CD14-positive monocyte (primary cell): ENCODE data around the gene PLOD1. TPM values are rescaled to one million over a fixed set of nuclear protein-coding genes. Genes with fewer than 3 reads are reported as not detected.
A peak's percentile ranks its signal among the peaks of the same experiment; 100 is the strongest.

Experiments used
- DNase-seq, 3 donors: peaks; one replicate each; pipeline ENCODE4 v3.0.0-alpha.2; 2011 to 2022
- H2AFZ ChIP-seq: 2 replicates; pipeline ENCODE4 v1.6.0; 2012; ENCODE audit warnings: mild to moderate bottlenecking, low read depth, low read length, inconsistent platforms; ENCODE audit not compliant: insufficient read depth, poor library complexity, severe bottlenecking
- H3K27ac ChIP-seq, 2 donors: 1 replicate in 1 of 2; 2 replicates in 1 of 2; pipeline ENCODE4 v1.5.1; 2012 to 2013; ENCODE audit warnings: low read length in 2 of 2, control low read depth in 1 of 2, inconsistent platforms in 1 of 2, low read depth in 1 of 2, mild to moderate bottlenecking in 1 of 2
- H3K27me3 ChIP-seq, 2 donors: one replicate each; pipeline versions ENCODE4 v1.6.0 to v1.6.1; 2011 to 2013; ENCODE audit warnings: low read length in 2 of 2; ENCODE audit not compliant: control insufficient read depth in 2 of 2, insufficient read depth in 2 of 2
- H3K36me3 ChIP-seq, 2 donors: replicated peaks in 1 of 2; 1 replicate in 1 of 2; 2 replicates in 1 of 2; pipeline versions ENCODE4 v1.5.1 to v1.6.1; 2012 to 2013; ENCODE audit warnings: low read length in 2 of 2, control low read depth in 1 of 2, inconsistent platforms in 1 of 2, mild to moderate bottlenecking in 1 of 2; ENCODE audit not compliant: insufficient read depth in 2 of 2, control insufficient read depth in 1 of 2
- H3K4me1 ChIP-seq, 2 donors: 1 replicate in 1 of 2; 2 replicates in 1 of 2; pipeline versions ENCODE4 v1.5.1 to v1.6.1; 2012 to 2013; ENCODE audit warnings: low read length in 2 of 2, control low read depth in 1 of 2, inconsistent platforms in 1 of 2, mild to moderate bottlenecking in 1 of 2, moderate library complexity in 1 of 2; ENCODE audit not compliant: insufficient read depth in 2 of 2, control insufficient read depth in 1 of 2
- H3K4me2 ChIP-seq: replicated peaks from 2 replicates; pipeline ENCODE3; 2012; ENCODE audit warnings: low read length, moderate library complexity, mild to moderate bottlenecking; ENCODE audit not compliant: poor library complexity, severe bottlenecking; ENCODE audit errors: extremely low read depth
- H3K4me3 ChIP-seq, 3 experiments: fragments of 200-600 bp in 1 of 3; sonication (generic) in 1 of 3; replicated peaks in 1 of 3; 1 replicate in 2 of 3; 2 replicates in 1 of 3; pipeline ENCODE4 v1.5.1; 2011 to 2013; ENCODE audit warnings: low read length in 3 of 3, mild to moderate bottlenecking in 3 of 3, control low read depth in 2 of 3, low read depth in 2 of 3, inconsistent platforms in 1 of 3, moderate library complexity in 1 of 3
- H3K79me2 ChIP-seq: 2 replicates; pipeline ENCODE4 v1.6.0; 2012; ENCODE audit warnings: mild to moderate bottlenecking, control low read depth, inconsistent platforms, low read length, moderate library complexity; ENCODE audit not compliant: insufficient read depth
- H3K9ac ChIP-seq: 2 replicates; pipeline ENCODE4 v1.6.0; 2017; ENCODE audit warnings: low read length, mild to moderate bottlenecking; ENCODE audit not compliant: insufficient read depth, poor library complexity, severe bottlenecking
- H3K9me3 ChIP-seq, 2 donors: replicated peaks in 1 of 2; 1 replicate in 1 of 2; 2 replicates in 1 of 2; pipeline versions ENCODE4 v1.5.1 to v1.6.1; 2012 to 2013; ENCODE audit warnings: low read length in 2 of 2, control low read depth in 1 of 2; ENCODE audit not compliant: control insufficient read depth in 1 of 2, insufficient read depth in 1 of 2
- H4K20me1 ChIP-seq: 2 replicates; pipeline ENCODE4 v1.6.0; 2012; ENCODE audit warnings: mild to moderate bottlenecking, low read length, control low read depth, moderate library complexity; ENCODE audit not compliant: insufficient read depth
- H3K27ac Mint-ChIP-seq, 7 donors: one replicate each; pipeline ENCODE4 v1.8.0; 2020; ENCODE audit warnings: mild to moderate bottlenecking in 7 of 7, mixed read lengths in 7 of 7, moderate library complexity in 6 of 7, inconsistent platforms in 2 of 7
- H3K27me3 Mint-ChIP-seq, 3 donors: one replicate each; pipeline ENCODE4 v1.8.0; 2021 to 2022; ENCODE audit warnings: low read depth in 3 of 3, mild to moderate bottlenecking in 3 of 3, mixed read lengths in 3 of 3, moderate library complexity in 3 of 3, inconsistent platforms in 1 of 3
- H3K36me3 Mint-ChIP-seq, 2 donors: one replicate each; pipeline ENCODE4 v1.8.0; 2020; ENCODE audit warnings: mixed read lengths in 2 of 2, inconsistent platforms in 1 of 2, mild to moderate bottlenecking in 1 of 2
- H3K4me1 Mint-ChIP-seq: one replicate; pipeline ENCODE4 v1.8.0; 2020; ENCODE audit warnings: mild to moderate bottlenecking, mixed read lengths
- H3K4me3 Mint-ChIP-seq, 2 donors: one replicate each; pipeline ENCODE4 v1.8.0; 2020; ENCODE audit warnings: mild to moderate bottlenecking in 2 of 2, mixed read lengths in 2 of 2, moderate library complexity in 1 of 2
- H3K9me3 Mint-ChIP-seq, 7 donors: one replicate each; pipeline ENCODE4 v1.8.0; 2020 to 2022; ENCODE audit warnings: mixed read lengths in 7 of 7, mild to moderate bottlenecking in 6 of 7, moderate library complexity in 6 of 7, inconsistent platforms in 2 of 7
- WGBS: methylation state at CpG from one replicate; pipeline ENCODE4 v1.1.5; 2013; ENCODE audit warnings: missing lambda C conversion rate; ENCODE audit not compliant: insufficient coverage; 5-methylcytosine and 5-hydroxymethylcytosine counted together
- intact Hi-C, 2 donors: fragments of 100-400 bp; cut with micrococcal nuclease; formaldehyde crosslinking; loops; one replicate each; pipeline versions ENCODE4 v1.15.0 to v1.15.1; 2023
- polyA plus RNA-seq, 3 donors: library from polyadenylated mRNA; depleted of rRNA in 1 of 3; unstranded in 2 of 3; stranded (reverse) in 1 of 3; fragments of 300-500 nt in 2 of 3; fragments of >200 nt in 1 of 3; fragmentation: Illumina TruSeq in 2 of 3; gene quantifications; 1 replicate in 2 of 3; 2 replicates in 1 of 3; pipeline ENCODE4 v1.2.3, GENCODE V29; 2012 to 2021
- TF ChIP-seq, protein P1 (sequence below): fragments of 200-600 bp; IDR thresholded peaks from one replicate; pipeline ENCODE4 v1.8.0; 2022; ENCODE audit warnings: antibody characterized with exemption, mild to moderate bottlenecking

PLOD1 gene
- polyA plus RNA-seq, 3 donors: 44.5 to 53.4 (median 53.1) TPM

GRCh38 chr1:12011998-12012397, 77.5 kb downstream of the PLOD1 start:
- H3K27ac Mint-ChIP-seq: peak overlapping the region in 3 of 7 donors; percentile 22 to 64 (median 56)

GRCh38 chr1:12012560-12013316, 78.2 kb downstream of the PLOD1 start:
- Mint-ChIP-seq H3K27me3 (peaks cover 0 to 2% (median 1%) of the 10 kb centered on the region in 3 donors), H3K4me3 (no peak overlapping the region), H3K27ac (peak overlapping the region in 3 of 7 donors; percentile 20 to 64 (median 33)), H3K9me3 (peaks cover 0 to 2% (median 0%) of the 10 kb centered on the region in 7 donors), H3K4me1 (no peaks in the 10 kb centered on the region), H3K36me3 (peaks cover 59 to 65% of the 10 kb centered on the region in 2 donors)
- H3K36me3 ChIP-seq: peaks cover 45 to 61% of the 10 kb centered on the region in 2 donors
- H3K27me3 ChIP-seq: no peaks in the 10 kb centered on the region
- no peak overlapping the region for H3K9ac ChIP-seq
- H3K9me3 ChIP-seq: no peaks in the 10 kb centered on the region
- intact Hi-C loops: loop anchor here in 1 of 2 donors (10.0 kb wide), 1 partner anchor 88 kb away; the partner anchor contains the start of gene KIAA2013
- no peak for DNase-seq
- WGBS: 100% methylated on average over 1 of the region's 8 CpGs
- TF ChIP-seq, protein P1, sequence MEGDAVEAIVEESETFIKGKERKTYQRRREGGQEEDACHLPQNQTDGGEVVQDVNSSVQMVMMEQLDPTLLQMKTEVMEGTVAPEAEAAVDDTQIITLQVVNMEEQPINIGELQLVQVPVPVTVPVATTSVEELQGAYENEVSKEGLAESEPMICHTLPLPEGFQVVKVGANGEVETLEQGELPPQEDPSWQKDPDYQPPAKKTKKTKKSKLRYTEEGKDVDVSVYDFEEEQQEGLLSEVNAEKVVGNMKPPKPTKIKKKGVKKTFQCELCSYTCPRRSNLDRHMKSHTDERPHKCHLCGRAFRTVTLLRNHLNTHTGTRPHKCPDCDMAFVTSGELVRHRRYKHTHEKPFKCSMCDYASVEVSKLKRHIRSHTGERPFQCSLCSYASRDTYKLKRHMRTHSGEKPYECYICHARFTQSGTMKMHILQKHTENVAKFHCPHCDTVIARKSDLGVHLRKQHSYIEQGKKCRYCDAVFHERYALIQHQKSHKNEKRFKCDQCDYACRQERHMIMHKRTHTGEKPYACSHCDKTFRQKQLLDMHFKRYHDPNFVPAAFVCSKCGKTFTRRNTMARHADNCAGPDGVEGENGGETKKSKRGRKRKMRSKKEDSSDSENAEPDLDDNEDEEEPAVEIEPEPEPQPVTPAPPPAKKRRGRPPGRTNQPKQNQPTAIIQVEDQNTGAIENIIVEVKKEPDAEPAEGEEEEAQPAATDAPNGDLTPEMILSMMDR: no peak
- H3K4me3 ChIP-seq: no peak overlapping the region
- H2AFZ ChIP-seq: no peak overlapping the region
- no peaks in the 10 kb centered on the region for H3K4me1 ChIP-seq
- H3K79me2 ChIP-seq: no peaks in the 10 kb centered on the region
- H4K20me1 ChIP-seq: no peaks in the 10 kb centered on the region
- H3K4me2 ChIP-seq: no peak overlapping the region
- H3K27ac ChIP-seq: no peak overlapping the region

More at GRCh38 chr1:12011998-12012397, 77.5 kb downstream of the PLOD1 start:
- no peak for DNase-seq
- Histone ChIP-seq H3K36me3 (peaks cover 52 to 69% of the 10 kb centered on the region in 2 donors), H3K4me2 (no peak overlapping the region), H3K9me3 (no peaks in the 10 kb centered on the region), H3K4me3 (no peak overlapping the region), H3K27ac (no peak overlapping the region), H3K9ac (no peak overlapping the region), H4K20me1 (peaks cover under 1% of the 10 kb centered on the region), H3K79me2 (no peaks in the 10 kb centered on the region), H3K27me3 (no peaks in the 10 kb centered on the region), H3K4me1 (no peaks in the 10 kb centered on the region), H2AFZ (no peak overlapping the region)
- Mint-ChIP-seq H3K4me1 (no peaks in the 10 kb centered on the region), H3K27me3 (peaks cover 0 to 2% (median under 1%) of the 10 kb centered on the region in 3 donors), H3K9me3 (peaks cover 0 to 2% (median 0%) of the 10 kb centered on the region in 7 donors), H3K4me3 (no peak overlapping the region), H3K36me3 (peaks cover 66 to 72% of the 10 kb centered on the region in 2 donors)
- 92% methylated on average over 4 of the region's 4 CpGs for WGBS
- intact Hi-C loops: loop anchor here in 1 of 2 donors (10.0 kb wide), 1 partner anchor 87 kb away; the partner anchor contains the start of gene KIAA2013
- TF ChIP-seq, protein P1: no peak
